ENCODE data around the gene CSTF2T. TPM values are rescaled to one million over a fixed set of nuclear protein-coding genes. Genes with fewer than 3 reads are reported as not detected.

CSTF2T gene
- total RNA-seq, 1 experiment from 2014 or later = 22.1 TPM

DNA sequence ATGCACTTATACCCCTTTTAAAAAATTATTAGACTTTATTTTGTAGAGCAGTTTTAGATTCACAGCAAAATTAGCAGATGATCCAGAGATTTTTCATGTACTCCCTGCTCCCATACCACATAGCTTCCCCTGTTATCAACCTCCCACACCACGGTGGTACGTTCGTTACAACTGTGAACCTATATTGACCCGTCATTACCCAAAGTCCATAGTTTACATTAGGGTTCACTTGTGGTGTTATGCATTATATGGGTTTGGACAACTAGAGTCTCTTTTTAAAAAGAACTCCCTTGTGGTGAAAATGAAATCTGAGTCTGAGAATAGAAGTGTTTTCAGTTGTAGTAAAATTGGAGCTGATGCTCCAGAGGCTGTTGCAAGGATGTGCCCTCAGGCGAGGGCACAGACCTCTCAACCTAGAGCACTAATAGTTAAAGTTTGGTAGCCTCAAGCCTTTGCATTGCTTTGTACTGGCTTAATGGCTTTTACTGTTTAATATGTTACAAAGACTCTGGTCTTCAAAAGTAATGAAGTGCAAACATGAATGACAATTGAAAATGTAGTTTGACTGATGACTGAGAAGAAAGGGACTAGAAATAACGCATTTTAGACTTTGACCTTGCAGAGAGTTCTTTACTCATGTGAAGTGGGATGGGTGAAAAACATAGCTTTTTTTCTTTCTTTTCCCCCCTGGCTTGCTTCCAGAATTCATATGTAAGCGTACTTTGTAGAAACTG is 30.6 kb upstream of the CSTF2T start:
- H4K20me1 ChIP-seq (ENCODE audit: insufficient read depth, low read depth, low read length) = no peaks in the 10 kb centered on the region
- H3K36me3 ChIP-seq (ENCODE audit: insufficient read depth, low read length) = no peaks in the 10 kb centered on the region
- H3K9ac ChIP-seq (ENCODE audit: low read length) = no peak overlapping the region
- H3K4me2 ChIP-seq (ENCODE audit: low read depth, low read length, poor library complexity, severe bottlenecking) = no peak overlapping the region
- H3K9me2 ChIP-seq (replicated peaks; ENCODE audit: insufficient read depth, low read length) = no peaks in the 10 kb centered on the region
- no peak overlapping the region for H3K4me3 ChIP-seq (ENCODE audit: low read length)
- H3K4me1 ChIP-seq (ENCODE audit: low read length) = no peaks in the 10 kb centered on the region
- no peak overlapping the region for H3K27ac ChIP-seq (ENCODE audit: low read length)
- DNase-seq = no peak
- H3K9me3 ChIP-seq (ENCODE audit: low read length) = no peaks in the 10 kb centered on the region
- no peak overlapping the region for H2AFZ ChIP-seq (ENCODE audit: low read length)
- no peaks in the 10 kb centered on the region for H3K27me3 ChIP-seq (ENCODE audit: low read length)
- no peaks in the 10 kb centered on the region for H3K79me2 ChIP-seq (ENCODE audit: low read length)

GRCh38 chr10:51724038-51724437 is 24.6 kb upstream of the CSTF2T start:
- no peak overlapping the region for H3K9ac ChIP-seq (ENCODE audit: low read length)
- H3K79me2 ChIP-seq (ENCODE audit: low read length) = no peaks in the 10 kb centered on the region
- no peak overlapping the region for H3K27ac ChIP-seq (ENCODE audit: low read length)
- no peak for DNase-seq
- no peaks in the 10 kb centered on the region for H3K36me3 ChIP-seq (ENCODE audit: insufficient read depth, low read length)
- no peaks in the 10 kb centered on the region for H3K4me1 ChIP-seq (ENCODE audit: low read length)
- no peak overlapping the region for H3K4me3 ChIP-seq (ENCODE audit: low read length)
- H3K9me3 ChIP-seq (ENCODE audit: low read length) = 0 out of 2 replicates have a peak, but pooled peaks cover 3% of the 10 kb centered on the region
- no peak overlapping the region for H3K4me2 ChIP-seq (ENCODE audit: low read depth, low read length, poor library complexity, severe bottlenecking)
- H3K27me3 ChIP-seq (ENCODE audit: low read length) = no peaks in the 10 kb centered on the region
- no peaks in the 10 kb centered on the region for H4K20me1 ChIP-seq (ENCODE audit: insufficient read depth, low read depth, low read length)
- no peaks in the 10 kb centered on the region for H3K9me2 ChIP-seq (replicated peaks; ENCODE audit: insufficient read depth, low read length)
- H2AFZ ChIP-seq (ENCODE audit: low read length) = no peak overlapping the region

DNA sequence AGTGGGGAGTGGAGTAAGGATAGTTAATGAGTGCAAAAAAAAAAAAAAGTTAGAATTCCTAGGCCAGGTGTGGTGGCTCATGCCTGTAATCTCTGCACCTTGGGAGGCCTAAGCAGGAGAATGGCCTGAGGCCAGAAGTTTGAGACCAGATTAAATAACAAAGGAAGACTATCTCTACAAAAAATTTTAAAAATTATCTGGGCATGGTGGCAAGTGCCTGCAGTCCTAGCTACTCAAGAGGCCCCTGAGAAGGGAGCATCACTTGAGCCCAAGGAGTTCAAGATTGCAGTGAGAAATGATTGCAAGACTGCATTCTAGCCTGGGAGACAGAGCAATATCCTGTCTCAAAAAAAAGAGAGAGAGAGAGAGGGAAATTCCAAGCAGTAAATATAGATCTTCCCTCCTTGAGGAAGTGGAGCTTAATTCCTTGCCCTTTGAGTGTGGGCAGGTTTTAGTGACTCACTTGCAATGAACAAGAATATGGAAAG is 19.5 kb upstream of the CSTF2T start:
- Histone ChIP-seq H4K20me1 (ENCODE audit: insufficient read depth, low read depth, low read length) (no peaks in the 10 kb centered on the region), H3K4me3 (ENCODE audit: low read length) (no peak overlapping the region), H2AFZ (ENCODE audit: low read length) (no peak overlapping the region), H3K36me3 (ENCODE audit: insufficient read depth, low read length) (no peaks in the 10 kb centered on the region), H3K27ac (ENCODE audit: low read length) (no peak overlapping the region), H3K9me3 (ENCODE audit: low read length) (0 out of 2 replicates have a peak, but pooled peaks cover 2% of the 10 kb centered on the region), H3K9me2 (replicated peaks; ENCODE audit: insufficient read depth, low read length) (no peaks in the 10 kb centered on the region), H3K27me3 (ENCODE audit: low read length) (no peaks in the 10 kb centered on the region), H3K4me2 (ENCODE audit: low read depth, low read length, poor library complexity, severe bottlenecking) (no peak overlapping the region), H3K4me1 (ENCODE audit: low read length) (no peaks in the 10 kb centered on the region), H3K9ac (ENCODE audit: low read length) (no peak overlapping the region), H3K79me2 (ENCODE audit: low read length) (no peaks in the 10 kb centered on the region)
- DNase-seq = no peak

DNA sequence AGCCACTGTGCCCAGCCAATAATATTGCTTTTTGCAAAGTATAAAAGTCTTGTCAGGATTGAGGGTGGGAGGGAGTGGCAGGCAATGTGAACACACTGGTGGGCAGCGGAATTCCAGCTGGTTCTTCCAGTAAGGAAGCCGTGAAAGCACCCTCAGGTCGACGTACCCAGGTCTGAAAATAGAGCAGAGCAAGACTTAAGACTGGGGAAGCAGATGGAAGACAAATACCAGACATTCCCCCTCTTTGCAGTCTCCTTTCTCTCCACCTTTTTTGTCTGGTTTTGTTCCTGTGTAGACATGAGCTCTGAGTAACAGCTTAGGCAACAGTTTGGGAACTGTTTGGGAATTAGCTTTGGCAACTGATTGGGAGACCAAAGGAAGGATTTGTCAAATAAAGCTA is 17.6 kb upstream of the CSTF2T start:
- no peak overlapping the region for H2AFZ ChIP-seq (ENCODE audit: low read length)
- no peaks in the 10 kb centered on the region for H3K79me2 ChIP-seq (ENCODE audit: low read length)
- no peak overlapping the region for H3K4me2 ChIP-seq (ENCODE audit: low read depth, low read length, poor library complexity, severe bottlenecking)
- H3K27me3 ChIP-seq (ENCODE audit: low read length) = no peaks in the 10 kb centered on the region
- H4K20me1 ChIP-seq (ENCODE audit: insufficient read depth, low read depth, low read length) = no peaks in the 10 kb centered on the region
- no peak overlapping the region for H3K4me3 ChIP-seq (ENCODE audit: low read length)
- no peak overlapping the region for H3K9ac ChIP-seq (ENCODE audit: low read length)
- H3K9me3 ChIP-seq (ENCODE audit: low read length) = no peaks in the 10 kb centered on the region
- H3K4me1 ChIP-seq (ENCODE audit: low read length) = no peaks in the 10 kb centered on the region
- no peaks in the 10 kb centered on the region for H3K9me2 ChIP-seq (replicated peaks; ENCODE audit: insufficient read depth, low read length)
- H3K27ac ChIP-seq (ENCODE audit: low read length) = no peak overlapping the region
- no peaks in the 10 kb centered on the region for H3K36me3 ChIP-seq (ENCODE audit: insufficient read depth, low read length)
- no peak for DNase-seq

DNA sequence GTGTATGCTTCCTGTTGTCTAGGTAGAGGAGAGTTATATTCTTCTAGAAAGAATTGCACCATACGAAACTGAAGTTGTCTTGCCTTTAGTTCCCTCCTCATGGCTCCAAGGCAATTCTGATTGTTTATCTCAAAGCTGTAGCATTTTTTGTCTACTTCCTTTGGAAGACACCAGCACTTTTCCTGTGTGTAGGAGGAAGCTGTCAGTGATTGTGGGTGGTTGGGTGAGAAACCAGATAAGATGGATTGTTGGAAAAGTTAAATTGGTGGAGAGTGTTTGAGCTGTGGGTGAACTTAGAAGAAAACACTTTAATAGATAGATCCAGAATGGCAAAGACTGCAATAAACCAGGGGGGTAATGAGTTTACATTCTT is 12.1 kb upstream of the CSTF2T start:
- H3K9ac ChIP-seq (ENCODE audit: low read length) = no peak overlapping the region
- H3K79me2 ChIP-seq (ENCODE audit: low read length) = no peaks in the 10 kb centered on the region
- H2AFZ ChIP-seq (ENCODE audit: low read length) = no peak overlapping the region
- no peaks in the 10 kb centered on the region for H4K20me1 ChIP-seq (ENCODE audit: insufficient read depth, low read depth, low read length)
- no peak overlapping the region for H3K27ac ChIP-seq (ENCODE audit: low read length)
- H3K4me3 ChIP-seq (ENCODE audit: low read length) = no peak overlapping the region
- no peaks in the 10 kb centered on the region for H3K9me3 ChIP-seq (ENCODE audit: low read length)
- H3K9me2 ChIP-seq (replicated peaks; ENCODE audit: insufficient read depth, low read length) = no peaks in the 10 kb centered on the region
- no peak overlapping the region for H3K4me2 ChIP-seq (ENCODE audit: low read depth, low read length, poor library complexity, severe bottlenecking)
- no peaks in the 10 kb centered on the region for H3K36me3 ChIP-seq (ENCODE audit: insufficient read depth, low read length)
- no peaks in the 10 kb centered on the region for H3K27me3 ChIP-seq (ENCODE audit: low read length)
- no peak for DNase-seq
- H3K4me1 ChIP-seq (ENCODE audit: low read length) = no peaks in the 10 kb centered on the region

DNA sequence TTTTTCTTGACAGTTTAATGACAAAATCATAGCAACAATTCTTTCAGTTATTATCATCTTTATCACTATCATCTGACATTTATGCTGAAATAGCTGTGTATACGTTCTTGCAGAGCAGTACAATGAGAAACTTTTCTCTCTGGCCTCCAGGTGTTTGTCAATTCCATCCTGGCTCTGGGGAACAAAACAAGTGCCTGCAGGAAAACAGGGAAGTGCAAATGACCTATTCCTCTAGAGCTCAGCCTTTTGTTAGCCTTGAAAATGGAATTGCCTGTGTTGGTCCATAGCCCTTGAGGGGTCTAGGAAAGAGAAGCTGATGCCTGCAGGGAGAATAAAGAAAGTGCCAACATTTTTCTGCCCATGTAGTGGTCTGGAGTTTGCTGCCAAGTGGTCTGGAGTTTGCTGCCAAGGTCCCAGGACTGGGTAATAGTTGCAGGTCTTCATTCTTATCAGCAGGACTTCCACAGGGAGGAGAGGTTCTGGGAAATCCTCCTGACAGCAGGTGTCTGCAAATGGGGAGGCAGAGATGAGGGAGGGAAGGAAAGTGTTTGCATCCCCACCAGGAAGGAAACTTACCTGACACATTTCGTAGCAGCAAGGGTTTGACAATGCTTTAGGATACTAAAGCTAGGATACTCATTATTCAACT is 10.1 kb upstream of the CSTF2T start:
- Histone ChIP-seq H3K27ac (ENCODE audit: low read length) (no peak overlapping the region), H3K27me3 (ENCODE audit: low read length) (no peaks in the 10 kb centered on the region), H3K9ac (ENCODE audit: low read length) (no peak overlapping the region)

DNA sequence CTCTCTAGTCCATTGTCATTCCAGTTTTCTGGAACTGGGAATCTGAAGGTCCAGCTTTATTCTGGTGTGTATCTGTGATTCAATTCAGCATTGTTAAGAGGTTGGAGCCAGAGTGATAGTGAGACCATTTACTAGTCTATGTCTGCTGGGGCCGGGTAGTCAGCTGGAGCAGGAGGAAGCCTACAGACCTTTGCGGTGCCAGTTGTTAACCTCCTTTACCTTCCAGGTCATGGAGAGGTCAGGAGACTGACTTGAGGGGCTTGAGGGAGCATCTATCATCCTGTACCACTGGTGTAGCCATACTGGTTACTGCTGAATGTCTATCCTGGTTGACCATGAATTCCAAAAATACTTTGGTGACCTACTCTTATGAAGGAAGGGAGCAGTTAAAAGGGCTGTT is 9.2 kb upstream of the CSTF2T start:
- no peaks in the 10 kb centered on the region for H3K79me2 ChIP-seq (ENCODE audit: low read length)
- no peaks in the 10 kb centered on the region for H4K20me1 ChIP-seq (ENCODE audit: insufficient read depth, low read depth, low read length)
- H3K9ac ChIP-seq (ENCODE audit: low read length) = no peak overlapping the region
- no peak overlapping the region for H3K27ac ChIP-seq (ENCODE audit: low read length)
- H3K27me3 ChIP-seq (ENCODE audit: low read length) = no peaks in the 10 kb centered on the region
- no peaks in the 10 kb centered on the region for H3K4me1 ChIP-seq (ENCODE audit: low read length)
- no peaks in the 10 kb centered on the region for H3K9me2 ChIP-seq (replicated peaks; ENCODE audit: insufficient read depth, low read length)
- H3K4me2 ChIP-seq (ENCODE audit: low read depth, low read length, poor library complexity, severe bottlenecking) = no peak overlapping the region
- DNase-seq = no peak
- no peak overlapping the region for H3K4me3 ChIP-seq (ENCODE audit: low read length)
- H3K36me3 ChIP-seq (ENCODE audit: insufficient read depth, low read length) = no peaks in the 10 kb centered on the region
- H3K9me3 ChIP-seq (ENCODE audit: low read length) = no peaks in the 10 kb centered on the region
- H2AFZ ChIP-seq (ENCODE audit: low read length) = no peak overlapping the region

More for the DNA sequence above, 10.1 kb upstream of the CSTF2T start:
- Histone ChIP-seq H3K79me2 (ENCODE audit: low read length) (no peaks in the 10 kb centered on the region), H4K20me1 (ENCODE audit: insufficient read depth, low read depth, low read length) (no peaks in the 10 kb centered on the region), H3K4me3 (ENCODE audit: low read length) (no peak overlapping the region), H3K4me2 (ENCODE audit: low read depth, low read length, poor library complexity, severe bottlenecking) (no peak overlapping the region), H3K36me3 (ENCODE audit: insufficient read depth, low read length) (no peaks in the 10 kb centered on the region), H3K9me3 (ENCODE audit: low read length) (no peaks in the 10 kb centered on the region), H3K4me1 (ENCODE audit: low read length) (no peaks in the 10 kb centered on the region), H3K9me2 (replicated peaks; ENCODE audit: insufficient read depth, low read length) (no peaks in the 10 kb centered on the region), H2AFZ (ENCODE audit: low read length) (no peak overlapping the region)
- DNase-seq = no peak

DNA sequence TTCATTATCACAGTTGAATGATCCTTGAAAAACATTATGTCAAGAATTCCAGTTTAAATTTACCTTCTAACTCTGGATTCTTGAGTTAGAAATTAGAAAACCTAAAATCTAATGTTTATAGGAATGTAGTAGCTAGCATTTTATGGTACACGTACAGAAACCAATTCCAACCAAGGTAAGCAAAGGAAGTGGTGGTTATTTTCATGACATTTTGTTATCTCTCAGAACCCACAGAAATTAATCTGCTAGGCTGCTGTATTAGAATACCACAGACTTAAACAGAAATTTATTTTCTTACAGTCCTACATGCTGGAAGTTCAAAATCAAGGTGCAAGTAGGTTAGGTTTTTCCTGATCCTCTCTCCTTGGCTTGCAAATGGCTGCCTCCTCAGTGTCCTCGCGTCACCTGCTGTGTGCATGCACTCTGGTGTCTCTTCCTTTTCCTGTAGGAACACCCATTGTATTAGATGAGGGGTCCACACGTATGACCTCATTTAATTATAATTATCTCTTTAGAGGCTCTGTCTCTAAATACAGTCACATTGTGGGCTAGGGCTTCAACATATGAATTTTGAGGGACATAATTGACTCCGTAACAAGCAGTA is 8.5 kb upstream of the CSTF2T start:
- H3K36me3 ChIP-seq (ENCODE audit: insufficient read depth, low read length) = no peaks in the 10 kb centered on the region
- no peaks in the 10 kb centered on the region for H3K9me3 ChIP-seq (ENCODE audit: low read length)
- no peak for DNase-seq
- no peaks in the 10 kb centered on the region for H3K79me2 ChIP-seq (ENCODE audit: low read length)
- H3K27me3 ChIP-seq (ENCODE audit: low read length) = no peaks in the 10 kb centered on the region
- H4K20me1 ChIP-seq (ENCODE audit: insufficient read depth, low read depth, low read length) = no peaks in the 10 kb centered on the region
- no peak overlapping the region for H3K4me3 ChIP-seq (ENCODE audit: low read length)
- H2AFZ ChIP-seq (ENCODE audit: low read length) = no peak overlapping the region
- no peak overlapping the region for H3K4me2 ChIP-seq (ENCODE audit: low read depth, low read length, poor library complexity, severe bottlenecking)
- H3K4me1 ChIP-seq (ENCODE audit: low read length) = no peaks in the 10 kb centered on the region
- H3K9me2 ChIP-seq (replicated peaks; ENCODE audit: insufficient read depth, low read length) = no peaks in the 10 kb centered on the region
- no peak overlapping the region for H3K9ac ChIP-seq (ENCODE audit: low read length)
- H3K27ac ChIP-seq (ENCODE audit: low read length) = no peak overlapping the region
